Activated naive CD8-positive, alpha-beta T cell (primary cell): ENCODE measurements around the gene IPO4.
A peak's percentile ranks its signal among the peaks of the same experiment; 100 is the strongest.
"Not testable (repeated sequence)": the region's sequence is repeated elsewhere in the genome, so short reads cannot be mapped to it uniquely, and the experiment has no call there.

Experiments used
- H3K27ac Mint-ChIP-seq: one replicate; pipeline ENCODE4 v1.8.0; 2021; ENCODE audit warnings: mixed read lengths
- H3K27me3 Mint-ChIP-seq: one replicate; pipeline ENCODE4 v1.8.0; 2021; ENCODE audit warnings: mixed read lengths
- H3K36me3 Mint-ChIP-seq: one replicate; pipeline ENCODE4 v1.8.0; 2021; ENCODE audit warnings: mixed read lengths
- H3K4me1 Mint-ChIP-seq: one replicate; pipeline ENCODE4 v1.8.0; 2021; ENCODE audit warnings: low read depth, mixed read lengths
- H3K4me3 Mint-ChIP-seq: one replicate; pipeline ENCODE4 v1.8.0; 2021; ENCODE audit warnings: mild to moderate bottlenecking, mixed read lengths
- H3K9me3 Mint-ChIP-seq: one replicate; pipeline ENCODE4 v1.8.0; 2021; ENCODE audit warnings: low read depth, mixed read lengths

The IPO4 gene

GRCh38 chr14:24224618-24225071 is 36.0 kb upstream of the IPO4 start:
- H3K36me3 Mint-ChIP-seq = peaks cover under 1% of the 10 kb centered on the region
- no peak overlapping the region for H3K4me3 Mint-ChIP-seq
- H3K27me3 Mint-ChIP-seq = no peaks in the 10 kb centered on the region
- H3K27ac Mint-ChIP-seq = no peak overlapping the region
- peaks cover 19% of the 10 kb centered on the region for H3K4me1 Mint-ChIP-seq
- no peaks in the 10 kb centered on the region for H3K9me3 Mint-ChIP-seq

GRCh38 chr14:24222987-24223386 is 34.4 kb upstream of the IPO4 start:
- H3K4me1 Mint-ChIP-seq = peaks cover 20% of the 10 kb centered on the region
- not testable (repeated sequence) for H3K9me3 Mint-ChIP-seq, H3K27ac Mint-ChIP-seq, H3K36me3 Mint-ChIP-seq, H3K27me3 Mint-ChIP-seq, H3K4me3 Mint-ChIP-seq

- H3K4me1 Mint-ChIP-seq = peaks cover 21% of the 10 kb centered on the region
- H3K9me3 Mint-ChIP-seq = no peaks in the 10 kb centered on the region
- H3K36me3 Mint-ChIP-seq = peaks cover 3% of the 10 kb centered on the region
- no peak overlapping the region for H3K4me3 Mint-ChIP-seq
- no peaks in the 10 kb centered on the region for H3K27me3 Mint-ChIP-seq
- H3K27ac Mint-ChIP-seq = no peak overlapping the region
These were observed 30.9 kb upstream of the IPO4 start for GRCh38 chr14:24219521-24219920.

GRCh38 chr14:24219080-24219479 is 30.5 kb upstream of the IPO4 start:
- no peaks in the 10 kb centered on the region for H3K9me3 Mint-ChIP-seq
- no peaks in the 10 kb centered on the region for H3K27me3 Mint-ChIP-seq
- H3K27ac Mint-ChIP-seq = no peak overlapping the region
- H3K36me3 Mint-ChIP-seq = peaks cover 3% of the 10 kb centered on the region
- H3K4me3 Mint-ChIP-seq = no peak overlapping the region
- peaks cover 24% of the 10 kb centered on the region for H3K4me1 Mint-ChIP-seq

- H3K27ac Mint-ChIP-seq = peak overlapping the region; percentile 10
These were observed 28.3 kb upstream of the IPO4 start for GRCh38 chr14:24216876-24217275.

GRCh38 chr14:24216345-24216699 is 27.7 kb upstream of the IPO4 start:
- Mint-ChIP-seq H3K27me3 (no peaks in the 10 kb centered on the region), H3K9me3 (no peaks in the 10 kb centered on the region), H3K4me1 (peaks cover 46% of the 10 kb centered on the region), H3K4me3 (peak overlapping the region; percentile 94), H3K36me3 (peaks cover 6% of the 10 kb centered on the region), H3K27ac (peak overlapping the region; percentile 92)

More at GRCh38 chr14:24216876-24217275, 28.3 kb upstream of the IPO4 start:
- H3K9me3 Mint-ChIP-seq, H3K4me3 Mint-ChIP-seq, H3K36me3 Mint-ChIP-seq, H3K27me3 Mint-ChIP-seq: not testable (repeated sequence)
- H3K4me1 Mint-ChIP-seq = peaks cover 41% of the 10 kb centered on the region

- Mint-ChIP-seq H3K4me3 (peak within 1 kb of the TSS; percentile 94), H3K9me3 (no peaks in the 10 kb centered on the region), H3K36me3 (peaks cover 6% of the 10 kb centered on the region), H3K4me1 (peaks cover 50% of the 10 kb centered on the region), H3K27me3 (no peaks in the 10 kb centered on the region), H3K27ac (peak within 1 kb of the TSS; percentile 92)
These were observed 27.1 kb upstream of the IPO4 start, which contains the start of gene MDP1 for GRCh38 chr14:24215495-24216344. Gene MDP1, minus strand, starts transcription at chr14:24216066. Its CDS starts 111 bp downstream, at chr14:24215955.

- Mint-ChIP-seq H3K4me3 (peak overlapping the region; percentile 94), H3K4me1 (peaks cover 57% of the 10 kb centered on the region), H3K36me3 (peaks cover 5% of the 10 kb centered on the region), H3K27ac (peak overlapping the region; percentile 97), H3K9me3 (no peaks in the 10 kb centered on the region), H3K27me3 (no peaks in the 10 kb centered on the region)
These were observed 25.4 kb upstream of the IPO4 start for GRCh38 chr14:24213866-24214662.

- peak within 1 kb of the TSS; percentile 94 for H3K4me3 Mint-ChIP-seq
- H3K36me3 Mint-ChIP-seq = peaks cover 8% of the 10 kb centered on the region
- no peaks in the 10 kb centered on the region for H3K9me3 Mint-ChIP-seq
- H3K27me3 Mint-ChIP-seq = no peaks in the 10 kb centered on the region
- peak within 1 kb of the TSS; percentile 97 for H3K27ac Mint-ChIP-seq
- H3K4me1 Mint-ChIP-seq = peaks cover 60% of the 10 kb centered on the region
These were observed 24.6 kb upstream of the IPO4 start, which contains the start of gene CHMP4A for GRCh38 chr14:24212924-24213865. Gene CHMP4A, minus strand, starts transcription at chr14:24213488. Its CDS starts 49 bp downstream, at chr14:24213439.

GRCh38 chr14:24211311-24211710 is 22.7 kb upstream of the IPO4 start:
- H3K27me3 Mint-ChIP-seq = no peaks in the 10 kb centered on the region
- peak overlapping the region; percentile 97 for H3K27ac Mint-ChIP-seq
- peaks cover 8% of the 10 kb centered on the region for H3K36me3 Mint-ChIP-seq
- peaks cover 70% of the 10 kb centered on the region for H3K4me1 Mint-ChIP-seq
- H3K9me3 Mint-ChIP-seq = no peaks in the 10 kb centered on the region
- peak overlapping the region; percentile 94 for H3K4me3 Mint-ChIP-seq

GRCh38 chr14:24207625-24208024 is 19.0 kb upstream of the IPO4 start:
- Mint-ChIP-seq H3K36me3 (peaks cover 15% of the 10 kb centered on the region), H3K27me3 (no peaks in the 10 kb centered on the region), H3K9me3 (no peaks in the 10 kb centered on the region), H3K4me1 (peaks cover 52% of the 10 kb centered on the region), H3K27ac (peak overlapping the region; percentile 74), H3K4me3 (no peak overlapping the region)

- Mint-ChIP-seq H3K4me1 (peaks cover 50% of the 10 kb centered on the region), H3K36me3 (peaks cover 18% of the 10 kb centered on the region), H3K27me3 (no peaks in the 10 kb centered on the region), H3K4me3 (no peak overlapping the region), H3K9me3 (no peaks in the 10 kb centered on the region), H3K27ac (peak overlapping the region; percentile 74)
These were observed 18.5 kb upstream of the IPO4 start for GRCh38 chr14:24207104-24207551.

GRCh38 chr14:24206260-24207103 is 17.9 kb upstream of the IPO4 start:
- Mint-ChIP-seq H3K4me3 (no peak overlapping the region), H3K27ac (peak overlapping the region; percentile 74), H3K4me1 (peaks cover 46% of the 10 kb centered on the region), H3K9me3 (no peaks in the 10 kb centered on the region), H3K27me3 (no peaks in the 10 kb centered on the region), H3K36me3 (peaks cover 17% of the 10 kb centered on the region)
